ENCODE results near the gene KCNK13.
A peak's percentile ranks its signal among the peaks of the same experiment; 100 is the strongest.

DNA sequence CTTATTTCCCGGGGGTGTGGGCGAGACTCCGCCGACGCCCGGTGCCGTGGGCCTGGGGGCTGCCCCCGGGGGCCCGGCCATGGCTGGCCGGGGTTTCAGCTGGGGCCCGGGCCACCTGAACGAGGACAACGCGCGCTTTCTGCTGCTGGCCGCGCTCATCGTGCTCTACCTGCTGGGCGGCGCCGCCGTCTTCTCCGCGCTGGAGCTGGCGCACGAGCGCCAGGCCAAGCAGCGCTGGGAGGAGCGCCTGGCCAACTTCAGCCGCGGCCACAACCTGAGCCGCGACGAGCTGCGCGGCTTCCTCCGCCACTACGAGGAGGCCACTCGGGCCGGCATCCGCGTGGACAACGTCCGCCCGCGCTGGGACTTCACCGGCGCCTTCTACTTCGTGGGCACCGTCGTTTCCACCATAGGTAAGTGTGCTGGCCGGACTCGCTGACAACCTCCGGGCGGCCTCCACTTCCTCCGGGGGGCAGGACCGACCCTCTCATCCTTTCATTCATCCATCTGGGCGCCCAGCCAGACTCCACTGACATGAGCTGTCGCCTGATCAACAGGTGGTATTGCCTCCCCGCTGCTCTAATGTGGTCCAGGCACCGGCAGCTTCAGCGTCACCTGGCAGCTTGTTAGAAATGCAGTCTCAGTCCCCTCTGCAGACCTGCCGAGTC lies 467 bp downstream of the KCNK13 start:
- TF ChIP-seq, protein P1, sequence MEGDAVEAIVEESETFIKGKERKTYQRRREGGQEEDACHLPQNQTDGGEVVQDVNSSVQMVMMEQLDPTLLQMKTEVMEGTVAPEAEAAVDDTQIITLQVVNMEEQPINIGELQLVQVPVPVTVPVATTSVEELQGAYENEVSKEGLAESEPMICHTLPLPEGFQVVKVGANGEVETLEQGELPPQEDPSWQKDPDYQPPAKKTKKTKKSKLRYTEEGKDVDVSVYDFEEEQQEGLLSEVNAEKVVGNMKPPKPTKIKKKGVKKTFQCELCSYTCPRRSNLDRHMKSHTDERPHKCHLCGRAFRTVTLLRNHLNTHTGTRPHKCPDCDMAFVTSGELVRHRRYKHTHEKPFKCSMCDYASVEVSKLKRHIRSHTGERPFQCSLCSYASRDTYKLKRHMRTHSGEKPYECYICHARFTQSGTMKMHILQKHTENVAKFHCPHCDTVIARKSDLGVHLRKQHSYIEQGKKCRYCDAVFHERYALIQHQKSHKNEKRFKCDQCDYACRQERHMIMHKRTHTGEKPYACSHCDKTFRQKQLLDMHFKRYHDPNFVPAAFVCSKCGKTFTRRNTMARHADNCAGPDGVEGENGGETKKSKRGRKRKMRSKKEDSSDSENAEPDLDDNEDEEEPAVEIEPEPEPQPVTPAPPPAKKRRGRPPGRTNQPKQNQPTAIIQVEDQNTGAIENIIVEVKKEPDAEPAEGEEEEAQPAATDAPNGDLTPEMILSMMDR (IDR thresholded peaks at IDR 0.05): no peak
- peak; percentile 95 for TF ChIP-seq EZH2 (IDR thresholded peaks at IDR 0.05)
